GM21360 (cell line): Measurements from ENCODE around the gene DGKD.

Source experiments
- ATAC-seq: cut with Tn5 transposase; IDR thresholded peaks from one replicate; pipeline ENCODE4 v1.9.1; 2021; ENCODE audit warnings: mild to moderate bottlenecking, moderate library complexity; ENCODE audit not compliant: unreplicated experiment

The DGKD gene

DNA sequence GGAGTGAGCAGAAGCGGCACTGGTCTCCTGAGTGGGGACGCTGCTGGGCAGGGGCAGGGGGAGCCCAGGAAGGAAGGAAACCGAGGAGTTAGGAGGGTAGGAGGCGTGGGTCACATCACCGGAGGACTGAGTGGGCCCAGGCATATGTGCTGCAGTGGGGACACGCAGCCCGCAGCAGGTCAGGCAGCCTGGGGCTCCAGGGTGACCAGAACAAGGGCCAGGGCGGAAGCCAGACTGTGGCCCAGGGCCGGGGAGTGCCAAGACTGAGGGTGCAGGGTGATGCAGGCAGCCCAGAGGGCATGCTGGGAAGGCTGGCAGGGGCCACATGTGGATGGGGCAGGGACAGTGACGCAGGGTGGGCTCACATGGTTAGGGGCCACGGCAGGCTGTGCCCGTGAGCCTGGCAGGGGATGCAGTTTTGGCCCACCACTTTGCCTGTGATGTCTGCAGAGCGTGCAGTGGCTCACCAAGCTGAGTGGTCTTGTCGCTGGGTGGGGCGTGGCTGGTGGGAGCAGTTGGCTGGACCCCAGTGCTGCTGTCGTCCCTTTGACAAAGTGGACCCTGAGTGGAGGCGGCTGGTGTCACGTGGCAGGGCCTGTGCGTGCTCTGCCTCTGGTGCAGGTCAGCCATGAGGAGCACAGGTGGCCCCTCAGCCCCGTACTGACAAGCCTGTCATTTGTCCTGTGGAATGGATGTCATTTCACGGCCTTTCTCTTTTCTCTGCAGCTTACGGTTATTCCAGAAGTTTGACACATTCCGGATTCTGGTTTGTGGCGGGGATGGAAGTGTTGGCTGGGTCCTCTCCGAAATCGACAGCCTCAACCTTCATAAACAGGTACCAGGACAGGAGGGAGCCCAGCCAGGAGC is 87.1 kb downstream of the DGKD start:
- no peak for ATAC-seq

DNA sequence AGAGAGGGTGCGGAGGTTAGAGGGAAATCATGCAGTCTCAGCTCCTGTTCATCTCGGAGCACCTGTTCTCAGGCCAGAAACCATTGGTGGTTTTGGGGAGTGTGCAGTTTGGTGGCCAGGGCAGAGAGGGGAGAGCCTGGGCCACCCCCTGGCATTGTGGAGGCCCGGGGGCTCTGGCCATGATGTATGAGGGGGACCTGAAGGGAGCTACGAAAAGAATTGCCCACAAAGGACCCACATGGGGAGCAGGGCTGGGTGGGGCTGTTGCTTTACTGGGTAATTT is 87.7 kb downstream of the DGKD start:
- ATAC-seq: no peak

DNA sequence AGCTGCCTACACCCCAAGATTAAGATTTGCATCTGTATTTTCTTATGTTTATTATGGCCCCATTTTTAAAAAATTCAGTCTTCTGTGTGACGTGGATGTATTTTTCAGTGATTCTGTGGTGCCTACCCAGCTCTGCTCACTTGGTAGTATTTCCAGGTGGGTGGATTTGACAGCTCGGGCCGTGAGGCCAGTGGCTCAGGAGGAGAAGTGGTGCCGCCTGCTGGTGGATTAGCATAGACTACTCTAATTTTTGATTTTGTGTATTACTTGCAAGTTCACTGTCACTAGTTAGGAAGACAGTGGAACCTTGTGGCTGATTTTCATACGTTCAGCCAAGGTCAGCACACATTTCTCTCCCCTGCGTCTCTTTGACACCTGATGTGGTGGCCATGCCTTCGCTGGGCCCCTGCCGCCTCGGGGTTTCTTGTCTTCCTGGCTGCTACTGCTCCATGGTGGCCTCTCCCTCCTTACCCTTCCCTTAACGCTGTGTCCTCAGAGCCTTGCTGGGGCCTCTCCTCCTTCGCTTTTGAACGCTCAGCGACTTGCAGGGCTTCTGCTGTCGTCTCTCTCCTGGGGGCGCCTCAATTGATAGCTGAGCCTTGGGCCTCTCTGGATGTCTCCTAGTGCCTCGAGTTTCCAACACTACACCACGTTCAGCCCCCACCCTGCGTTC is 89.4 kb downstream of the DGKD start:
- no peak for ATAC-seq

GRCh38 chr2:233444501-233444900 is 90.2 kb downstream of the DGKD start:
- ATAC-seq: no peak

DNA sequence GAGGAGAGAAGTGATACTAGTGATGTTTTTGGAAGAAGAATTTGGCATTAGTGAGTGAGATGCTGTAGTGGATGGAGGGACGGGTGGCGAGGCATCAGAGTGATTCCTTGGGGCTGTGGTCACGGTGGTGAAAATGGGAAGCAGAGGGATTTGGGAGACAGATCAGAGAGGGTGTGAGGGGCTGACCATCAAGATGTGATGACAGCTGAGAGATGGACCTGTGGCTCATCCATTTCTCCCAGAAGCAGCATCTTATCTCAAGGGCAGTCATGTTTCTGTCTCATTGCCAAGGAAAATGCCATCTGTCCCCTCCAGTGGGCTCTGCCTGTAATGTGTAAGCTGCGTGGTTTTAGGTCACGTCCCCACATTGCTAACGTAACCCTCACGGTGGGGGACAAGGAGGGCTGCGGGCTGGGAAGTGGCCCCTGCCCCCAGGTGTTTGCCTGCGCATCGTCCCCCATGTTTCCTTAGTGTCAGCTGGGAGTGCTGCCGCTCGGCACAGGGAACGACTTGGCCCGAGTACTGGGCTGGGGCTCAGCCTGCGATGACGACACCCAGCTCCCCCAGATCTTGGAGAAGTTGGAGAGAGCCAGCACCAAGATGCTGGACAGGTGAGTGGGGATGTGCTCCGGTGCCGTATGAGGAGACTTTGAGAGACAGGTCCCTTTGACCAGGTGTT is 91.0 kb downstream of the DGKD start:
- ATAC-seq: no peak

GRCh38 chr2:233446121-233446520 is 91.8 kb downstream of the DGKD start:
- no peak for ATAC-seq

DNA sequence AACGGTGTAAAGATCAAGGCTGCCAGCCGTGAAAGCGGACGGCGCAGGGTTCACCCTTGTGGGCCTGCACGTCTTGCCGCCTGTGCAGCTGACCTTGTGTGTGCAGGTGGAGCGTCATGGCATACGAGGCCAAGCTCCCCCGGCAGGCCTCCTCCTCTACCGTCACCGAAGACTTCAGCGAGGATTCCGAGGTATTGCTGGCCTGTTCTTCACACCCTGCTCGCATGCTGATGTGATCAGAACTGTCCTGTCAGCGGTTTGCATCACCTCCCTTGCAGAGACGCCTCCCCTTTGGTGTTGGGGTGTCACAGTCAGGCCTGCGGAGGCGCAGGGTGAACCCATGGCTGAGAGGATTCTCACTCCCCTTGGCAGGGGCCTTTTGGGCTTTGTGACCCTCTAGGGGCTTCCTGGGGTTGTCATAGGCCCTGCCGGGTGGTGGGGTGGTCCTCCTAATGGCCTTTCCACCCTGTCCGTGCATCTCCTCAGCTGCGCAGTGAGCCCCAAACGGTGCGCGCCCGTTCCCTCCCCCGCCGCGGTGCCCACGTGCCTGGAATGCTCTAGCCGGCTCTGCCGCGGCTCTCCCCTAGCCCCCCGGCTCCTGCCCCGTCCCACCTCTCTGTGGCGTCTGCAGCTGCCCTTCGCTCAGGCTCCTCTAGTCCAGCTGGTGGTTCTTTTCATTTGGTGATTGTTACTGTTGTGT is 92.5 kb downstream of the DGKD start:
- no peak for ATAC-seq

- no peak for ATAC-seq
These were observed 93.4 kb downstream of the DGKD start for GRCh38 chr2:233447506-233448219.

DNA sequence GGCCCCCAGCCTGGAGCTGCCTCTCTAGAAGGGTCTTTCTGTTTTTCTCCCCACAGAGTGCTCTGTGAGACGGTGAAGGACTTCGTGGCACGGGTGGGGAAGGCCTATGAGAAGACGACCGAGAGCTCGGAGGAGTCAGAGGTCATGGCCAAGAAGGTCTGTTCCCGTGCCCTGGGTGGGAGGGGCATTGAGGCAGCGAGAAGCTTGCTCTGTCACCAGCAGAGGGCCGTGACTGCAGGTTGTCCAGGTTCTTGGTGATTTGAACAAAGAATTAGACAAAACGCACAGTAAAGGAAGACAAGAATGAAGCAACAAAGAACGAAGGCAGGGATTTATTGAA is 93.9 kb downstream of the DGKD start:
- no peak for ATAC-seq

DNA sequence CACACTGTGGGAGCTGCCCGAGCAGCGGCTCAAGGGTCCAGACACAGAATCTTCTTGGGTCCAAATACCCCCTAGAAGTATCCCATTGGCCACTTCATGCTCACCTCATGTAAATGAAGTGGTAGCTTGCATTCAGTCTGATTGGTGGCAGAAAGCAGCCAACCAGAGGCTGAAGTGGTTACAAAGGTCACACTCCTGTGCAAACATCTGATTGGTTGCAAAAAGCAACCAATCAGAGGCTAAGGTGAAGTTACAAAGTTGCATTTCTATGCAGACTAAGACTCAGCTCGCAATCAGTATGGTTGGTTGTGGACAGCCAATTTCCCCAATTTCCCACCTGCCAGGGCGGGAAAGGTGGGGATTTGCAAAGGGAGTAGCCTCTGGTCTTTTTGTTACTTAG is 94.3 kb downstream of the DGKD start:
- no peak for ATAC-seq

DNA sequence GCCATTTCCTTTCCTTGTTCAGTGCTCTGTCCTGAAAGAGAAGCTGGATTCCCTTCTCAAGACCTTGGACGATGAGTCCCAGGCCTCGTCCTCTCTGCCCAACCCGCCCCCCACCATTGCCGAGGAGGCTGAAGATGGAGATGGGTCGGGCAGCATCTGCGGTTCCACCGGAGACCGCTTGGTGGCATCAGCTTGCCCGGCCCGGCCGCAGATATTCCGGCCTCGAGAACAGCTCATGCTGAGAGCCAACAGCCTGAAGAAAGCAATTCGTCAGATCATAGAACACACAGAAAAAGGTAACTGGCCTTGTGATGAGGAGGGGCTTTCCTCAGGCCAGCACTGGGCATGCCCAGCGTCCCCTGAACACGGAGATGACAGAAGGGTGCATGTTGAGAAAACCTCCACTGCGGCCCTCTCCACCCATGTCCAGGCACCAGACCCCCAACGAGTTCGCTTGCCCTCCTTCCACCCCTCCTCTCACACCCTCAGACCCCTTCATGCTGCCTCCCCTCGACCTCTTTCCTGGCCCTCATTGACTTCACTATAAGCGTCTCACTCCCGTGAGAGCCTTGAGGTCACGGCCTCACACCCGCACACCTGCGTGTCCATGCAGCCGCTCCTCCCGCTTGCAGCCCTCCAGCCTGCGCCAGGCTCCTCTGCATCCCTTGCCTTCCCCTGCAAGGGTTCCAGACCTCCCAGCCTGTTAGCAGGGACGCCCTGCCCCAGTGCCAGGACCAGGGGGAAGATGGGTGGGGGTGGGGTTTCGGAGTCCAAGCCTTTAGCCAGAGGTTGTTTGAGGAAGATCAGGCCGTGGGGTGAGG is 95.0 kb downstream of the DGKD start:
- no peak for ATAC-seq

GRCh38 chr2:233449921-233450863 is 95.9 kb downstream of the DGKD start:
- no peak for ATAC-seq

GRCh38 chr2:233450864-233451575 is 96.7 kb downstream of the DGKD start:
- ATAC-seq: no peak

DNA sequence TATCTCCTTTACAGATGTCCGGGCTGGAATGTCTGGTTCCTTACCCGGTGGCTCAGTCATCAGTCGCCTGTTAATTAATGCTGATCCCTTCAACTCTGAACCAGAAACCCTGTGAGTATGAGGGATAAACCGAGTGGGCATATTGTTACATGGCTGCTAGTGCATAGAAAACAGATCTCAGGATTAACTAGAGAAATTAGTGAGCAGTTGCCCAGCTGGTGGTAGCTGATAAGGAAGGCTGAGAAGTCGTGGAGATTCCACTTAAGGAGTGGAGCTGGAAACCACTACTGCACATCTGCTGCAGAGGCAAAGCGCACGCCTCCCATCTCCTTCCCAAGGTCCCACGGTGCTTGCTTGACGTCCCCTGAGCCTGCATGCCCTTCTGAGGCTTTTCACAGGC is 97.7 kb downstream of the DGKD start:
- ATAC-seq: no peak

DNA sequence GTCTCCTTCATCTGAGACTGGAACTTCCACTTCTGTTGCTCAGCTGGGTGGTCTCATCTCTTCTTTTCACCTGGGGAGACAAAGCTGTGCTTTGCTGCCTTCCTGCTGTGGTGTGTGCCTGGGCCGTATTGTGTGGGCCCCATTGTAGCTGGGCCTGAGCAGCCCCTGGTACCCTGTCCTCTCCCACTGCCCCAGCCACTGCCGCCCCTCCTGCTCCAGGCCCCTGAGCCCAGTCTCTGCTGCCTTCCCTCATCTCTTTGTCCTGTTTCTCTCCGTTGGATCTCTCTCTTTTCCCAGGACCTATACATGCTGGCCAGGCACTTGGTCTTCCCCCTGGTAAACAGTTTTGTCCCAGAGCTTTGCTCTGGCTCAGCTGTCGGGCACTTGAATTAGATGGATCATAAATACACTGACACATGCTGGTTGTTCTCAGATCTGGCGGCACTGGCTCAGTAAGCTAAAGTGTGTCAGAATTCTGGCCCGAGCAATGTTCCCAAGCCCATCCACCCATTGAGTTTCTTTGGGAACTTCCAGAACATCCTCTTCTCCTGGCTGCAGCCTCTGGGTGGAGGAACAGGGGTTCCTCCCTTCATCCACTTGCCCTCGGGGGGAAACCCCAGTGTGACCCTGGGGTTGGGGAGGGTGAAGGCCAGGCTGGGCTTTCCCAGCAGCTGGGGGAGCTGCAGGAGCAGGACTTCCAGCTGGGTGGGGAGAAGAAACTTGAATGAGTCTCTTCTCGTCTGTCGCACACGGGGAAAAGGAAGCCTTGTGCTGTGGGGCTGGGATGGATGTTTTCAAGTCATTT is 99.0 kb downstream of the DGKD start:
- ATAC-seq: no peak

- no peak for ATAC-seq
These were observed 99.6 kb downstream of the DGKD start for GRCh38 chr2:233453916-233454315.

GRCh38 chr2:233455006-233455405 is 100.7 kb downstream of the DGKD start:
- no peak for ATAC-seq

DNA sequence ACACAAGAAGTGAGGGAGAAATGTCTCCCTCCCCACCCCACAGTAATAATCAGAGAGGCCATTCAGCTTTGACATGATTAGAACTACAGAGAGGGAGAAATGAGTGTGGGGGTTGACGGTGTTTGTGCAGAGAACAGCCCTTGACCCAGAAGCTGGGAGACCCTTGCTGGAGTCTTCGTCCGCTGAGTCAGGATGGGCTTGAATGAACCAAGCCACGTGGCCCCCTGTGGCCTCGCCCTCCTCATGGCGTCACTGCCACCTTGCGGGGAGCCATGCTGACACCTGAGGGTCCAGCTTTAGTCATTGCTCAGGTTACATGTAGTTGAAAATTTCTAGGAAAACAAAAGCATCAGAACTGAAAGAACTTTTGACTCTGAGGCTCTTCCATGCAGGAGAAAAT is 101.2 kb downstream of the DGKD start:
- no peak for ATAC-seq
